ENCODE results near the gene FCSK.

FCSK gene

DNA sequence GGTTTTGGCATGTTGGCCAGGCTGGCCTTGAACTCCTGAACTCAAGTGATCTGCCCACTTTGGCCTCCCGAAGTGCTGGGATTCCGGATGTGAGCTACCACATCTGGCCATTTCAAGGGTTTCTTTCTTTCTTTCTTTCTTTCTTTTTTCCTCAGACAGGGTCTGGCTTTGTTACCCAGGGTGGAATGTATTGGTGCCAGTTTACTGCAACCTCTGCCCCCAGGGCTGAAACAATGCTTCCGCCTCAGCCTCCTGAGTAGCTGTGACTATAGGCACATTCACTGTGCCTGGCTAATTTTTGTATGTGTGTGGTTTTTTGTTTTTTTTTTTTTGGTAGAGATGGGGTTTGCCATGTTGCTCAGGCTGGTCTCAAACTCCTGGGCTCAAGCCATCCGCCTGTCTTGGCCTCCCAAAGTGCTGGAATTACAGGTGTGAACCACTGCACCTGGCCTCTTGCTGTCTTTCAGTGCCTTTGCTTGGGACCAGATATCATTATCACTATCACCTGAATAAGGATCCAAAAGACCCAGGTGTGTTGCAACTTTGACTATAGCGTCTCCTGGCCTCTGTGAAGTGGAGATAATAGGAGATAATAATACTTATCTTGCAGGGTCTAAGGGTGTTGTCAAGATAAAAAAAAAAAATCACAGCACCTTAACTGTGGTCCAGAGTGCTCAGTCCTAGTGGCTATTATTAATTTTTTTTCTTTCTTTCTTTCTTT lies 3.2 kb downstream of the FCSK start:
- DNase-seq = no peak

DNA sequence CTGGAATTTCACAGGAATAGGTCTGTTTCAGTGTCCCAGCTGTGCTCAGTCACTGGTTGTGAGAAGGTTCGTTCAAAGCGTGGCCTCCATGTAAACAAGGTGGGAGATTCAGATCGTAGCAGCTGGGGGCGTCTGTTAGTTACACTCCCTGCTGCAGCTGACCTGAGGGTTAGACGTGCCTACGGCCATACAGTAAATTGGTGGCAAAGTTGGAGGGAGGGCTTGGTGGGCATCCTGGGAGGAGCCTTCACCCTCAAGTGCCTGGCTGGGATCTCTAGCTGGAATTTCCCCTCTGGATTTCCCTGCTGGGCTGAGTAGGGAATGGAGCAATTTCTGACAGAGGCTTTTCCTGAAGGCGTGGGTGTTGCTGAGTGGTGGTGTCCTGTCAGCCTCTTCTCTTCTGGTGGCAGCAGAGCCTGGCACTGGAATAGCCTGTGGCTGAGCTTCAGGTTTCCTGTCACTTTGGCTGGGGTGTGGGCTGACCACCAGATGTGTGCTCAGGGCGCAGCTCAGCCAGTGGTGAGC lies 6.4 kb downstream of the FCSK start:
- DNase-seq = no peak

GRCh38 chr16:70463235-70463634 lies 8.8 kb downstream of the FCSK start:
- DNase-seq = no peak

GRCh38 chr16:70465999-70466804 lies 11.8 kb downstream of the FCSK start:
- DNase-seq = no peak

- DNase-seq = no peak
These were observed 12.3 kb downstream of the FCSK start for GRCh38 chr16:70466805-70467076.

DNA sequence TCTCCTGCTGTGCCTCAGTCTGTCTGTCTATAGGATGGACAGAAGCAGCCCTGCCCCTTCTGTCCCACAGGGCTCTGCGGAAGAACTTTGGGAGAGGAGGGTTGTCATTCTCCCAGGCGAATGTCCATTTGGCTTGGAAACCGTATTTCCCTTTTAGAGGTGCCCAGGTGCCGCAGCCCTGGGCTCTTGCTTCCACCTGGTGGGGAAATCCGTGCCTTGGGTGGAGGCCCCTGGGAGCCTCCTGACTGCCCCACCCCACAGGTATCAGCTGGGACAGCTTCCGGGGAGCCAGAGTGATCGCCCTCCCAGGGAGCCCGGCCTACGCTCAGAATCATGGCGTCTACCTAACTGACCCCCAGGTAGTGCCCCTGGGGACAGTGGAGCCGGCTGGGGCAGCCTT lies 12.7 kb downstream of the FCSK start:
- no peak for DNase-seq

DNA sequence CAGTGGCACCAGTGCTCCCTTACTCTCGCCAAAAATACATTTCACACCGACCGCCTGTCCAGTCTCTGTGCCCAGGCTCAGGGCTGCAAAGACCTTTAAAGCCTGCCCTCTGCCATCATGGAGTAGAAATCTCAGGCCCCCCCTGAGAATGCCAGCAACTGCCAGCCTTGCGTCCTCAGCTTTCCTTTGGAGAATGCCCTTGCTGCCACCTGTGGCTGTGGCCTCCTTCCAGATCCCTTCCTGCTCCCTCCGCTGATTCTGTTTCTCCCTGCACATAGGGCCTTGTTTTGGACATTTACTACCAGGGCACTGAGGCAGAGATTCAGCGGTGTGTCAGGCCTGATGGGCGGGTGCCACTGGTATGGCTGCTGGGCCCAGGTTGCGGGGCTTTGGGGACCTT lies 13.2 kb downstream of the FCSK start:
- no peak for DNase-seq

- no peak for DNase-seq
These were observed 14.6 kb downstream of the FCSK start for GRCh38 chr16:70468776-70469525.

DNA sequence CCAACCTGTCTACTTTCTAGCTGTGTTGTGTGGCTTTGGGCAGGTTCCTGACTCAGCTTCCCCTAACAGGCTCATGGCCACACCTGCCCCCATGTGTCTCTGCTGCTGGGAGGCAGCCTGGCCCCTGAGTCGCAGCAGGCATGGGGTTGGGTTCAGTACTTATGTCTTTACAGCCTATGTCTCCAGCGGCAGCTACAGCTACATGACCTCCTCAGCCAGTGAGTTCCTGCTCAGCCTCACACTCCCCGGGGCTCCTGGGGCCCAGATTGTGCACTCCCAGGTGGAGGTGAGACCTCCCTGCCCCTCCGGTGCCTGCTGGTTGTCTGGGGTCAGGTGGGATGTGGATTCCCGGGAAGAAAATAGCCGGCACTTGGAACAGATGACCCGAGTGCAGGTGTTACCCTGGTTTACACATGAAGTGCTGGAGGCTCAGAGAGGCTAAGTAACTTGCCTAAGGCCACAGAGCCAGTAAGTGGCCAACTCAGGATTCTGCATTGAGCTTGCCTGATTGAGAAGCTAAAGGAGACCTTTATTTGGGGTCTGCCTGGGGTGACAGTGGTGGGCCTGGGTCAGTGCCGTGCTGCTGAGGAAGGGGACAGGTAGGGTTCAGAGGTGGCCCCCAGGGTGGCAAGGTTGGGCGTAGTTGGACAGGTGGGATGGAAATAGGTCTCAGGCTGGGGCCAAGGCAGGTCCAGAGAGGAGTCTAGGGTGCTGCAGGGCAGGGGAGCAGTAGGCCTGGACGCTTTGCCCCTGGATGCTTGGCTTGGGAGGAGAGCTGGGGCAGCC lies 15.9 kb downstream of the FCSK start:
- no peak for DNase-seq

DNA sequence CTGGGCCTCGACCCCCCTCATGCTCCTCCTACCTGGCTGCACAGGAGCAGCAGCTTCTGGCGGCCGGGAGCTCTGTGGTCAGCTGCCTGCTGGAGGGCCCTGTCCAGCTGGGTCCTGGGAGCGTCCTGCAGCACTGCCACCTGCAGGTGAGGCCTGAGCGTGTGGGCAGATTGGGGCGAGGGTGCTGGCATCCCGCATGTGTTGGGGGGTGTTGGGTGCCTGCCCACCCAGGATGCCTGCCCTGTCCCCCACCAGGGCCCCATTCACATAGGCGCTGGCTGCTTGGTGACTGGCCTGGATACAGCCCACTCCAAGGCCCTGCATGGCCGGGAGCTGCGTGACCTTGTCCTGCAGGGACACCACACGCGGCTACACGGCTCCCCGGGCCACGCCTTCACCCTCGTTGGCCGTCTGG lies 16.5 kb downstream of the FCSK start:
- DNase-seq = no peak

DNA sequence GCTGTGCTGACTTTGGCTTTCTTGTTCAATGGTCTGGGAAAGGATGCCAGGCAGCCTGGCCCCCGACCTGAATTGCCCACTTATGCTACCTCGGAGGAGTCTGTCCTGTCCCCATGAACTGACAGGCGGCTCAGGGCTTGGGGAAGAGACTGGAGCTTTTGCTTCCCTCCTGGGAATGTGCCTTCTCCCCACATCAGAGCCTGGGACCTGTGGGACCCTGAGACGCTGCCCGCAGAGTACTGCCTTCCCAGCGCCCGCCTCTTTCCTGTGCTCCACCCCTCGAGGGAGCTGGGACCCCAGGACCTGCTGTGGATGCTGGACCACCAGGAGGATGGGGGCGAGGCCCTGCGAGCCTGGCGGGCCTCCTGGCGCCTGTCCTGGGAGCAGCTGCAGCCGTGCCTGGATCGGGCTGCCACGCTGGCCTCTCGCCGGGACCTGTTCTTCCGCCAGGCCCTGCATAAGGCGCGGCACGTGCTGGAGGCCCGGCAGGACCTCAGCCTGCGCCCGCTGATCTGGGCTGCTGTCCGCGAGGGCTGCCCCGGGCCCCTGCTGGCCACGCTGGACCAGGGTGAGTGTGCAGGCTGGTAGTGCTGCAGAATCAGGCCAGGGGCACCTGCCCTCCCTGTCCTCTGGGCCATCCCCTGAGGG lies 18.5 kb downstream of the FCSK start:
- DNase-seq = no peak

DNA sequence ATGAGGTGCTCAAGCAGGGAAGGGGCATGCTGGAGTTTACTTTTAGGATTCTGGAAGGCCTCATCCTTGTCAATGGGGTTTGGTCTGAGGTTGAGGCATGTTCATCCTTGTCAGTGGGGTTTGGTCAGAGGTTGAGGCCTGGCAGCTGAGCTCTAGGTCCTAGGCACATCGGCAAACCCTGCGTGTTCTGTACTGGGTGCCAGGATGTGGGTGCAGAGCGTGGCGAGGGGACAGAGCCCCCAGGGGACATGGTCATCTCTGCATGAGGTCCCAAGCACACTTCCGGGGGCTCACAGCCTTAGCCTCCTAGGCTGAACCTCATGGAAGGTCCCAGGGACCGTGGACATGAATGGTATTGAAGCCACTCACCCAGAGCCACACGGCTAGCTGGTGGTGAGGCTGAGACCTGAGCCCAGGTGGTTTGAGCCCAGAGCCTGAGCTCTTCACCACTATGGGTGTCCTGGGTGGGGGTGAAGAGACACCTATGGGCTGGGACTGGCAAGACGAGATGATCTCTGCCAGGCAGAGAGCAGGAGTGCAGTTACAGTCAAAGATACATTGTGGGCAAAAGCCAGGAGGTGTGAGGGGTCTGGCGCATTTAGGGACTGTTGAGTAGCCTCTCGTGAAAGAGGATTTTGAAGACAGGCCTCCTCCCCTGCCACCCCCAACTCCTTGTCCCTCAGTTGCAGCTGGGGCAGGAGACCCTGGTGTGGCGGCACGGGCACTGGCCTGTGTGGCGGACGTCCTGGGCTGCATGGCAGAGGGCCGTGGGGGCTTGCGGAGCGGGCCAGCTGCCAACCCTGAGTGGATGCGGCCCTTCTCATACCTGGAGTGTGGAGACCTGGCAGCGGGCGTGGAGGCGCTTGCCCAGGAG lies 19.3 kb downstream of the FCSK start:
- no peak for DNase-seq

- no peak for DNase-seq
These were observed 20.1 kb downstream of the FCSK start for GRCh38 chr16:70474320-70475053.

DNA sequence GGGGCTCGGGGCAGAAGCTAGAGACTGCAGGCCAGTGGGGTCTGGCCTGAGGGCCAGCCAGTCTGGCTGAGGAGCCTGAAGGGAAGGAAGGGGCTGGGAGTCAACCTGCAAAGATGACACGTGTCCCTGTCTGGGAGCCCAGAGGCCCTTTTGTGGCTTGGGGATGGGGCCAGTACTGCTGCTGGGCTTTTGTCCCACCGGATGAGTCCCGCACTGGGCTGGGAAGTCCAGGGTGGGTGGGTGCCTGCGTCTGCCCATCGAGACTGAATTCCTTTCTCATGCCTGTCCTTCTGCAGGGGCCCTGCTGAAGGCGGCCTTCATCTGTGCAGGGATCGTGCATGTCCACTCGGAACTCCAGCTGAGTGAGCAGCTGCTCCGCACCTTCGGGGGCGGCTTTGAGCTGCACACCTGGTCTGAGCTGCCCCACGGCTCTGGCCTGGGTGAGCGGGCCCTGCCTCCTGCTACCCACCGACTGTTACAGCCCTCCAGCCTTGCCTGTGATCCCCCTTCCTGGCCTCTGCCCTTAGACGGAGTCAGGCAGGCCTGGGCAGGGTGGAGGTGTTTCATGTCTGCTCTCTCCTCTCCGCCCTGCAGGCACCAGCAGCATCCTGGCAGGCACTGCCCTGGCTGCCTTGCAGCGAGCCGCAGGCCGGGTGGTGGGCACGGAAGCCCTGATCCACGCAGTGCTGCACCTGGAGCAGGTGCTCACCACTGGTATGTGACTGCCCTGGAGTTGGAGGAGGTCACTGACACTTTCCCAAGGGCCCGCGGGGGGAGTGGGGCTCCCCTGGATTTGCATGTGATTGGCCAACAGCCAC lies 20.9 kb downstream of the FCSK start:
- DNase-seq = no peak

DNA sequence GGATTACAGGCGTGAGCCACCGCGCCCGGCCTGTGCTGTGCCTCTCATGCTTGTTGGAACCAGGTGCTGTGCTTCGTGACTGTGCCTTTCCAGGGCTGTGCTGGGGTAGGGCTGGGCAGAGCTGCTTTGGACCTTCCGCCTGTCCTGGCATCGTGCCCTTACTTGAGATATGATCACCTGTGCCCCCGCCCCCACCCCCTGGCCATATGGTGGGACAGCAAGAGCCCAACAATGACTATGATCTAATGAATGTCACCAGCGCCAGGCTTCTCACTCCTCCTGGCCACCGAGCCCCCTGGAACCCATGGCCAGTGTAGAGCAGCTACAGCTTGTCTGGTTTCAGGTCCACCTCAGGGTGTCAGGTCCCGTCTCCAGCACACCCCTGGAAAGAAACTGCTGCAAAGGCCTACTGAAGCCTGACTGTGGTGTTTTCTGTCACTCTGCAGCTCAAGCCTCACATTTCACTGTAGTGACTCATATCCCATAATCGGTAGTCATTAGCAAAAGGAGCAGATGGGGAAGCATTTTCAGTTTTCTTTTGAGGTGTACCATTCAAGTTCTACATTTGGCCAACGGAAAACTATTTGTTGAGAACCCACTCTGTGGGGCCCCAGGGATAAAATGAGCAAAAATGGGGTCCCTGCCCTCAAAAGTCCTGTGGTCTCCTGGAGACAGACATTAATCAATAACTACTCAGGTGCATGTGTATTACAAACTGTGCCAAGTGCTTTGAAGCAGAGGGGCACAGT lies 22.1 kb downstream of the FCSK start:
- peak; percentile 65 for DNase-seq

DNA sequence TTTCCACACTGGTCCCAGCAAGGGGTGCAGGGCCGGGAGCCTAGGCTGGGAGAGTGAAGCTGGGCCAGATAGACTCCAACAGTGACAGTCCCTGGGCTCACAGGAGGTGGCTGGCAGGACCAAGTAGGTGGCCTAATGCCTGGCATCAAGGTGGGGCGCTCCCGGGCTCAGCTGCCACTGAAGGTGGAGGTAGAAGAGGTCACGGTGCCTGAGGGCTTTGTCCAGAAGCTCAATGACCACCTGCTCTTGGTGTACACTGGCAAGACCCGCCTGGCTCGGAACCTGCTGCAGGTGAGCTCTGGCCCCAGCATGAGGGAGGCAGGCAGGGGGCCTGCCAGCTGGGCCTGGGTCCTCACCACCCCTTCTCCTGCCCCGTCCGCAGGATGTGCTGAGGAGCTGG lies 23.8 kb downstream of the FCSK start:
- no peak for DNase-seq

GRCh38 chr16:70478912-70479341 lies 24.5 kb downstream of the FCSK start:
- no peak for DNase-seq

GRCh38 chr16:70480127-70481105 lies 26.0 kb downstream of the FCSK start:
- peak; percentile 91 for DNase-seq
